ENCODE data around the gene PADI2. TPM values are rescaled to one million over a fixed set of nuclear protein-coding genes. Genes with fewer than 3 reads are reported as not detected.

The PADI2 gene
- total and polyA plus RNA-seq, 2 experiments from 2014 or later, result 1.7 to 4.3 TPM

DNA sequence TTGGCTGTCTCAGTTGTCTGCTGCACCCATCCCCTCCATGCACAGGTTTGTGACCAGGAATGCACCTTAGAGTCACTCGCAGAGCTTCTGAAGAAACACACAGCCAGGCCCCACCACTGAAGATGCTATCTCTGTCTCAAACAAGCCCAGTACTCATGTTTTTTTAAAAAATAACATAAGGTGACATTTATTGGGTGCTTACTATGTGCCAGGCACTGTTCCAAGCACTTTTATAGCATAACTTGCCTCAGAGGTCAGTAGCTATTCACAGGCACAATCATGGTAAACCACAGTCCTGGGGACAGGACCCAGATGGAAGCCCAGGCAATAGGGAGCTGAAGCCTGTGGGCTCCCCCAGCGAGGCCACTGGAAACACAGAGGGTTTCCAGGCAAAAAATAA lies 98.7 kb downstream of the PADI2 start:
- Histone ChIP-seq H3F3A (replicated peaks; ENCODE audit: low read depth) (0 out of 2 replicates have a peak, but pooled peaks cover 8% of the 10 kb centered on the region), H3K27ac (ENCODE audit: low read depth) (no peak overlapping the region), H3K4me2 (no peak overlapping the region), H4K20me1 (replicated peaks; ENCODE audit: insufficient read depth) (peaks cover 8% of the 10 kb centered on the region), H3K79me2 (replicated peaks; ENCODE audit: insufficient read depth) (no peaks in the 10 kb centered on the region), H2AFZ (no peak overlapping the region), H3K36me3 (ENCODE audit: insufficient read depth) (peaks cover 31% of the 10 kb centered on the region), H3K4me3 (no peak overlapping the region), H3K4me1 (ENCODE audit: insufficient read depth) (peaks cover 12% of the 10 kb centered on the region), H3K9me2 (ENCODE audit: insufficient read depth) (no peaks in the 10 kb centered on the region), H3K27me3 (ENCODE audit: insufficient read depth) (no peaks in the 10 kb centered on the region)
- Mint-ChIP-seq H3K4me3 (no peak overlapping the region), H3K9me3 (no peaks in the 10 kb centered on the region), H3K27ac (no peak overlapping the region), H3K4me1 (peaks cover 9% of the 10 kb centered on the region), H3K27me3 (ENCODE audit: insufficient read depth, low read depth, poor library complexity) (peaks cover 6% of the 10 kb centered on the region), H3K36me3 (ENCODE audit: low read depth) (peaks cover 69% of the 10 kb centered on the region)
- ATAC-seq (no peak), DNase-seq (ENCODE audit: low spot score) (no peak)
- TF ChIP-seq EZH2 (IDR thresholded peaks at IDR 0.05; ENCODE audit: low read depth, unreplicated experiment) (no peak), JUNB (IDR thresholded peaks at IDR 0.05; ENCODE audit: unreplicated experiment) (no peak)

DNA sequence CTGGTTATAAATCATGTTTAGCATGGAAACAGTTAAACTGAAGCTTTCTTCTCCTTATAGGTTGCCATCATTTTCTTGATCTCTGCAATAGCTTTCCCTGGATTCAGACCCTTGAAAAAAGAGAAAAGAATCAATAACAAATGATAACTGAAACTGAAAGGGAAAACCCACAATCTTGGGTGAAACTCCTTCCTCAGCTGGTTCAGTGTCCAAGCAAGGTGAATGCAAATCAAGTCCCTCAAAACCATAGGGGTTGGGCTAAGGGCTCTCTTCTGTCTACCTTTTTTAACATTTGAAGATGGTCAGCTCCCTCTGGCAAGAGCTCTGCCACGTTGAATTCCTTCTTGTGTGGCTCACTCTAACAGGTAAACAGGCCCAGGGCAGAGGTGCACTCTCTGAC lies 100.4 kb downstream of the PADI2 start:
- ATAC-seq (no peak), DNase-seq (ENCODE audit: low spot score) (no peak)
- Mint-ChIP-seq H3K36me3 (ENCODE audit: low read depth) (peaks cover 57% of the 10 kb centered on the region), H3K27ac (no peak overlapping the region), H3K4me3 (no peak overlapping the region), H3K4me1 (peaks cover 26% of the 10 kb centered on the region), H3K9me3 (no peaks in the 10 kb centered on the region), H3K27me3 (ENCODE audit: insufficient read depth, low read depth, poor library complexity) (peaks cover 14% of the 10 kb centered on the region)
- Histone ChIP-seq H3F3A (replicated peaks; ENCODE audit: low read depth) (peaks cover 9% of the 10 kb centered on the region; the same call in 1 of the 2 replicates), H2AFZ (no peak overlapping the region), H3K4me1 (ENCODE audit: insufficient read depth) (peaks cover 24% of the 10 kb centered on the region), H3K27ac (ENCODE audit: low read depth) (no peak overlapping the region), H4K20me1 (replicated peaks; ENCODE audit: insufficient read depth) (peaks cover 8% of the 10 kb centered on the region), H3K27me3 (ENCODE audit: insufficient read depth) (no peaks in the 10 kb centered on the region), H3K4me3 (no peak overlapping the region), H3K9me2 (ENCODE audit: insufficient read depth) (no peaks in the 10 kb centered on the region), H3K36me3 (ENCODE audit: insufficient read depth) (peaks cover 19% of the 10 kb centered on the region), H3K4me2 (no peak overlapping the region), H3K79me2 (replicated peaks; ENCODE audit: insufficient read depth) (no peaks in the 10 kb centered on the region)
- TF ChIP-seq ZNF331 (CRISPR knock-in tag; IDR thresholded peaks at IDR 0.05; ENCODE audit: low read depth) (no peak), JUNB (IDR thresholded peaks at IDR 0.05; ENCODE audit: unreplicated experiment) (no peak), EZH2phosphoT487 (IDR thresholded peaks at IDR 0.05; ENCODE audit: unreplicated experiment) (no peak), STAT1 (IDR thresholded peaks at IDR 0.05; ENCODE audit: unreplicated experiment) (no peak), POLR2AphosphoS5 (IDR thresholded peaks at IDR 0.05; ENCODE audit: low read depth) (no peak), ZNF114 (CRISPR knock-in tag; IDR thresholded peaks at IDR 0.05) (no peak)
- TF ChIP-seq, protein P1, sequence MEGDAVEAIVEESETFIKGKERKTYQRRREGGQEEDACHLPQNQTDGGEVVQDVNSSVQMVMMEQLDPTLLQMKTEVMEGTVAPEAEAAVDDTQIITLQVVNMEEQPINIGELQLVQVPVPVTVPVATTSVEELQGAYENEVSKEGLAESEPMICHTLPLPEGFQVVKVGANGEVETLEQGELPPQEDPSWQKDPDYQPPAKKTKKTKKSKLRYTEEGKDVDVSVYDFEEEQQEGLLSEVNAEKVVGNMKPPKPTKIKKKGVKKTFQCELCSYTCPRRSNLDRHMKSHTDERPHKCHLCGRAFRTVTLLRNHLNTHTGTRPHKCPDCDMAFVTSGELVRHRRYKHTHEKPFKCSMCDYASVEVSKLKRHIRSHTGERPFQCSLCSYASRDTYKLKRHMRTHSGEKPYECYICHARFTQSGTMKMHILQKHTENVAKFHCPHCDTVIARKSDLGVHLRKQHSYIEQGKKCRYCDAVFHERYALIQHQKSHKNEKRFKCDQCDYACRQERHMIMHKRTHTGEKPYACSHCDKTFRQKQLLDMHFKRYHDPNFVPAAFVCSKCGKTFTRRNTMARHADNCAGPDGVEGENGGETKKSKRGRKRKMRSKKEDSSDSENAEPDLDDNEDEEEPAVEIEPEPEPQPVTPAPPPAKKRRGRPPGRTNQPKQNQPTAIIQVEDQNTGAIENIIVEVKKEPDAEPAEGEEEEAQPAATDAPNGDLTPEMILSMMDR (conservative IDR thresholded peaks at IDR 0.05; ENCODE audit: low read depth in 2 of 2), result no peak
- TF ChIP-seq, protein P2, sequence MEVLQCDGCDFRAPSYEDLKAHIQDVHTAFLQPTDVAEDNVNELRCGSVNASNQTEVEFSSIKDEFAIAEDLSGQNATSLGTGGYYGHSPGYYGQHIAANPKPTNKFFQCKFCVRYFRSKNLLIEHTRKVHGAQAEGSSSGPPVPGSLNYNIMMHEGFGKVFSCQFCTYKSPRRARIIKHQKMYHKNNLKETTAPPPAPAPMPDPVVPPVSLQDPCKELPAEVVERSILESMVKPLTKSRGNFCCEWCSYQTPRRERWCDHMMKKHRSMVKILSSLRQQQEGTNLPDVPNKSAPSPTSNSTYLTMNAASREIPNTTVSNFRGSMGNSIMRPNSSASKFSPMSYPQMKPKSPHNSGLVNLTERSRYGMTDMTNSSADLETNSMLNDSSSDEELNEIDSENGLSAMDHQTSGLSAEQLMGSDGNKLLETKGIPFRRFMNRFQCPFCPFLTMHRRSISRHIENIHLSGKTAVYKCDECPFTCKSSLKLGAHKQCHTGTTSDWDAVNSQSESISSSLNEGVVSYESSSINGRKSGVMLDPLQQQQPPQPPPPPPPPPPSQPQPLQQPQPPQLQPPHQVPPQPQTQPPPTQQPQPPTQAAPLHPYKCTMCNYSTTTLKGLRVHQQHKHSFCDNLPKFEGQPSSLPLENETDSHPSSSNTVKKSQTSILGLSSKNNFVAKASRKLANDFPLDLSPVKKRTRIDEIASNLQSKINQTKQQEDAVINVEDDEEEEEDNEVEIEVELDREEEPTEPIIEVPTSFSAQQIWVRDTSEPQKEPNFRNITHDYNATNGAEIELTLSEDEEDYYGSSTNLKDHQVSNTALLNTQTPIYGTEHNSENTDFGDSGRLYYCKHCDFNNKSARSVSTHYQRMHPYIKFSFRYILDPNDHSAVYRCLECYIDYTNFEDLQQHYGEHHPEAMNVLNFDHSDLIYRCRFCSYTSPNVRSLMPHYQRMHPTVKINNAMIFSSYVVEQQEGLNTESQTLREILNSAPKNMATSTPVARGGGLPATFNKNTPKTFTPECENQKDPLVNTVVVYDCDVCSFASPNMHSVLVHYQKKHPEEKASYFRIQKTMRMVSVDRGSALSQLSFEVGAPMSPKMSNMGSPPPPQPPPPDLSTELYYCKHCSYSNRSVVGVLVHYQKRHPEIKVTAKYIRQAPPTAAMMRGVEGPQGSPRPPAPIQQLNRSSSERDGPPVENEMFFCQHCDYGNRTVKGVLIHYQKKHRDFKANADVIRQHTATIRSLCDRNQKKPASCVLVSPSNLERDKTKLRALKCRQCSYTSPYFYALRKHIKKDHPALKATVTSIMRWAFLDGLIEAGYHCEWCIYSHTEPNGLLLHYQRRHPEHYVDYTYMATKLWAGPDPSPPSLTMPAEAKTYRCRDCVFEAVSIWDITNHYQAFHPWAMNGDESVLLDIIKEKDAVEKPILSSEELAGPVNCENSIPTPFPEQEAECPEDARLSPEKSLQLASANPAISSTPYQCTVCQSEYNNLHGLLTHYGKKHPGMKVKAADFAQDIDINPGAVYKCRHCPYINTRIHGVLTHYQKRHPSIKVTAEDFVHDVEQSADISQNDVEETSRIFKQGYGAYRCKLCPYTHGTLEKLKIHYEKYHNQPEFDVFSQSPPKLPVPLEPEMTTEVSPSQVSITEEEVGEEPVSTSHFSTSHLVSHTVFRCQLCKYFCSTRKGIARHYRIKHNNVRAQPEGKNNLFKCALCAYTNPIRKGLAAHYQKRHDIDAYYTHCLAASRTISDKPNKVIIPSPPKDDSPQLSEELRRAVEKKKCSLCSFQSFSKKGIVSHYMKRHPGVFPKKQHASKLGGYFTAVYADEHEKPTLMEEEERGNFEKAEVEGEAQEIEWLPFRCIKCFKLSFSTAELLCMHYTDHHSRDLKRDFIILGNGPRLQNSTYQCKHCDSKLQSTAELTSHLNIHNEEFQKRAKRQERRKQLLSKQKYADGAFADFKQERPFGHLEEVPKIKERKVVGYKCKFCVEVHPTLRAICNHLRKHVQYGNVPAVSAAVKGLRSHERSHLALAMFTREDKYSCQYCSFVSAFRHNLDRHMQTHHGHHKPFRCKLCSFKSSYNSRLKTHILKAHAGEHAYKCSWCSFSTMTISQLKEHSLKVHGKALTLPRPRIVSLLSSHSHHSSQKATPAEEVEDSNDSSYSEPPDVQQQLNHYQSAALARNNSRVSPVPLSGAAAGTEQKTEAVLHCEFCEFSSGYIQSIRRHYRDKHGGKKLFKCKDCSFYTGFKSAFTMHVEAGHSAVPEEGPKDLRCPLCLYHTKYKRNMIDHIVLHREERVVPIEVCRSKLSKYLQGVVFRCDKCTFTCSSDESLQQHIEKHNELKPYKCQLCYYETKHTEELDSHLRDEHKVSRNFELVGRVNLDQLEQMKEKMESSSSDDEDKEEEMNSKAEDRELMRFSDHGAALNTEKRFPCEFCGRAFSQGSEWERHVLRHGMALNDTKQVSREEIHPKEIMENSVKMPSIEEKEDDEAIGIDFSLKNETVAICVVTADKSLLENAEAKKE (CRISPR knock-in tag; IDR thresholded peaks at IDR 0.05), result no peak
- TF ChIP-seq, protein P3, sequence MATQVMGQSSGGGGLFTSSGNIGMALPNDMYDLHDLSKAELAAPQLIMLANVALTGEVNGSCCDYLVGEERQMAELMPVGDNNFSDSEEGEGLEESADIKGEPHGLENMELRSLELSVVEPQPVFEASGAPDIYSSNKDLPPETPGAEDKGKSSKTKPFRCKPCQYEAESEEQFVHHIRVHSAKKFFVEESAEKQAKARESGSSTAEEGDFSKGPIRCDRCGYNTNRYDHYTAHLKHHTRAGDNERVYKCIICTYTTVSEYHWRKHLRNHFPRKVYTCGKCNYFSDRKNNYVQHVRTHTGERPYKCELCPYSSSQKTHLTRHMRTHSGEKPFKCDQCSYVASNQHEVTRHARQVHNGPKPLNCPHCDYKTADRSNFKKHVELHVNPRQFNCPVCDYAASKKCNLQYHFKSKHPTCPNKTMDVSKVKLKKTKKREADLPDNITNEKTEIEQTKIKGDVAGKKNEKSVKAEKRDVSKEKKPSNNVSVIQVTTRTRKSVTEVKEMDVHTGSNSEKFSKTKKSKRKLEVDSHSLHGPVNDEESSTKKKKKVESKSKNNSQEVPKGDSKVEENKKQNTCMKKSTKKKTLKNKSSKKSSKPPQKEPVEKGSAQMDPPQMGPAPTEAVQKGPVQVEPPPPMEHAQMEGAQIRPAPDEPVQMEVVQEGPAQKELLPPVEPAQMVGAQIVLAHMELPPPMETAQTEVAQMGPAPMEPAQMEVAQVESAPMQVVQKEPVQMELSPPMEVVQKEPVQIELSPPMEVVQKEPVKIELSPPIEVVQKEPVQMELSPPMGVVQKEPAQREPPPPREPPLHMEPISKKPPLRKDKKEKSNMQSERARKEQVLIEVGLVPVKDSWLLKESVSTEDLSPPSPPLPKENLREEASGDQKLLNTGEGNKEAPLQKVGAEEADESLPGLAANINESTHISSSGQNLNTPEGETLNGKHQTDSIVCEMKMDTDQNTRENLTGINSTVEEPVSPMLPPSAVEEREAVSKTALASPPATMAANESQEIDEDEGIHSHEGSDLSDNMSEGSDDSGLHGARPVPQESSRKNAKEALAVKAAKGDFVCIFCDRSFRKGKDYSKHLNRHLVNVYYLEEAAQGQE (IDR thresholded peaks at IDR 0.05; ENCODE audit: unreplicated experiment), result no peak
